ENCODE data around the gene ERMN.
A peak's percentile ranks its signal among the peaks of the same experiment; 100 is the strongest.
"Not testable (repeated sequence)": the region's sequence is repeated elsewhere in the genome, so short reads cannot be mapped to it uniquely, and the experiment has no call there.

Gene ERMN

DNA sequence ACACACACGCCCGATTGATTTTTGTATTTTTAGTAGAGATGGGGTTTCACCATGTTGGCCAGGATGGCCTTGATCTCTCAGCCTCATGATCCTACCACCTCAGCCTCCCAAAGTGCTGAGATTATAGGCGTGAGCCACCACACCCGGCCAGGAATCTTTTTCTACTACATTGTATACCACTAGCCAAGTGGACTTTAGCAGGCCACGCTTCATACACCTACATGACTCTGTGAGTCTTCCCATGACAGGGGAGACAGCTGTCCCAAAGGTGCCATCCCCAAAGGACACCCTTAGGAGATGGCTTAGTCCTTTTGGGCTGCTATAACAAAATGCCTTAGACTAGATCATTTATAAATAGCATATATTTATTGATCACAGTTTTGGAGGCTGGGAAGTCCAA lies 32.8 kb downstream of the ERMN start:
- no peak for DNase-seq (ENCODE audit: low spot score)

DNA sequence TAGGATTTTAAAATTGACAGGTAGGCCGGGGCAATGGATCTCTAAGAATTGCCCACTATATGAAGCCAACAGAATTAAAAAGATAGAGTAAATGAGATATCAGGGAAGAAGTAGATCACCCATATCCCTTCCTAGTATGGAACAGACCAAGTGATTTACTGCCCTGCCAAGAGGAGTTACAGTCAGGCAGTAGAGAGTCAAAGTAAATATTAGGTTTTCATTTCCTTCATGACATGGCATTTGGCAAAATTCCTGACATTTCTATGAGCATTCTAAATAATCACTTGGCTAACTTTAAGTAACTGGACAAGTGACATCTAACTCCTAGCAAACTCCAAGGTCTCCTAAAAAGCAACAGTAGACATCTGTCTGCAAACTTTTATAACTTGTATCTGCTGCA lies 34.6 kb downstream of the ERMN start:
- peak; percentile 57 for DNase-seq (ENCODE audit: low spot score)

DNA sequence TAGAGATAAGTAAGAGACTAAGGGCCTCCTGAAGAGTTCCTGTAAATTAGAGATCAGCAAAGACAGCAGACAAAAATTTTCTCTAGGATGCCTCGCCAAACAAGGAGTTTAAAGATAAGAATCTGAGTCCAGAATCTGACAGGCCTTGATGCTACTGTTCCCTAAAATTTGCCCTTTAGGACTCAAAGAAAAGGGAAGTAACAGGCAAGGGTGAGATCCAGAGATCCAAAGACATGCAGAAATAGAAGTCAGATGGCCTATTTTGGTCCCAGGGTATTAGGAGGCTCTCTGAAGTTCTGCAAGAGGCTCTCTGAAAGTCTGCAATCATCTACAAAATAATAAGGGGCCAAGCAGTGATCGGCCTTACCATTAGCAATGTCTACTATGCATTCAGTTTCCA lies 35.1 kb downstream of the ERMN start:
- no peak for DNase-seq (ENCODE audit: low spot score)

DNA sequence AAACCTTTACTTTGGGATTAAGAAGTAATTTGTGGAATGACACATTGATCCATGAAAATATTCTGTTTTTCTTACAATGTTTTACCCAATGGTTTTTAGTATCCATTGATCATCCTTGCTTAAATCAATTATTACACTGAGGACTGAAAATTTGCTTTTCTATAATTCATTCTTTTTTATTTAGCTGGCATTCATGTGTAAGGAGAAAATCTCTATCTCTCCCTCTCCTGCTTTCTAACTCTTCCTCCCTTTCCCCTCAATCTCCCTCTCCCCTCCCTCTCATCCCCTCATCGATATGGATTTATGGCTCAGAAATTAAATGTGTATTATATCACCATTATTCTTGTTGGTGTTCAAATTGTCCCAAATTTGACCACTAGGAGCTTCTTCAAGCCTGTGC lies 38.5 kb downstream of the ERMN start:
- no peak for DNase-seq (ENCODE audit: low spot score)

DNA sequence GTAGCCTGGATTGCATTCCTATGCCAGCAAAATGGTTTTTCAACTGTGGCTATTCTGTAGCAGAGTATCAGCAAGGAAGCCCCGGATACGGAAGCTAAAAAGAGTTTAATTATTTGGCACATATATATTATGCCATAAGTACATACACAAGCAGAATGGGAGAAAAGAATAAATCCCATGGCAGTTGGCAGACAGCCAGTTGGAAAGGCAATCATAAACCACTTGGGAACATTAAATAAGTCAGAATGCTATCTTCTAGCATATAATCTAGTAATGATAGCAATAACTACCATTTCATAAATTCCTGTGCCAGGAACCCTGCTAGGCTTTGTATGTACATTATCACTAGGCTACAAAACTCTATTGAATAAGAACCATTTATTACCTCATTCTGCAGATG lies 42.2 kb downstream of the ERMN start:
- no peak for DNase-seq (ENCODE audit: low spot score)

DNA sequence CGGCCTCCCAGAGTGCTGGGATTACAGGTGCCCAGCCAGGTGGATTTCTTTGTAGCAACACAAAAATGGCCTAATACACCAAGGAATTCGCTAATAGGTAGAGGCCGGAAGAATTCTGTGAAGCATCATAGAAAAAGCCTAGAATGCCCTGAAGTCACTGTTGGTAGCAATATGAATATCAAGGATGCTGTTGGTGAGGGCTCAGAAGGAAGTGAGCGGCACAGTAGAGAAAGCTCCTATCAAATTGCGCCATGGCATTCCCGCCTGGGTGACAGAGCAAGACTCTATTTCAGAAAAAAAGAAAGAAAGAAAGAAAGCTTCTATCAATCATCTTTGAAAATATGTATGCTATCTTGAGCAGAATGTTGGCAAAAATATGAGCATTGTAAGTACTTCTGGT lies 44.3 kb downstream of the ERMN start:
- no peak for DNase-seq (ENCODE audit: low spot score)

DNA sequence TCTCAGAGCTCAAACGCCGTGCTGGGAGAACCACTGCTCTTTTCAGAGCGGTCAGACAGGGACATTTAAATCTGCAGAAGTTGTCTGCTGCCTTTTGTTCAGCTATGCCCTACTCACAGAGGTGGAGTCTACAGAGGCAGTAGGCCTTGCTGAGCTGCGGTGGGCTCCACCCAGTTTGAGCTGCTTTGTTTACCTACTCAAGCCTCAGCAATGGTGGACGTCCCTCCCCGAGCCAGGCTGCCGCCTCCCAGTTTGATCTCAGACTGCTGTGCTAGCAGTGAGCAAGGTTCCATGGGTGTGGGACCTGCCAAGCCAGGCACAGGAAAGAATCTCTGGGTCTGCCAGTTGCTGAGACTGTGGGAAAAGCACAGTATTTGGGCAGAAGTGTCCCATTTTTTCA lies 46.3 kb downstream of the ERMN start:
- not testable (repeated sequence) for DNase-seq (ENCODE audit: low spot score)

DNA sequence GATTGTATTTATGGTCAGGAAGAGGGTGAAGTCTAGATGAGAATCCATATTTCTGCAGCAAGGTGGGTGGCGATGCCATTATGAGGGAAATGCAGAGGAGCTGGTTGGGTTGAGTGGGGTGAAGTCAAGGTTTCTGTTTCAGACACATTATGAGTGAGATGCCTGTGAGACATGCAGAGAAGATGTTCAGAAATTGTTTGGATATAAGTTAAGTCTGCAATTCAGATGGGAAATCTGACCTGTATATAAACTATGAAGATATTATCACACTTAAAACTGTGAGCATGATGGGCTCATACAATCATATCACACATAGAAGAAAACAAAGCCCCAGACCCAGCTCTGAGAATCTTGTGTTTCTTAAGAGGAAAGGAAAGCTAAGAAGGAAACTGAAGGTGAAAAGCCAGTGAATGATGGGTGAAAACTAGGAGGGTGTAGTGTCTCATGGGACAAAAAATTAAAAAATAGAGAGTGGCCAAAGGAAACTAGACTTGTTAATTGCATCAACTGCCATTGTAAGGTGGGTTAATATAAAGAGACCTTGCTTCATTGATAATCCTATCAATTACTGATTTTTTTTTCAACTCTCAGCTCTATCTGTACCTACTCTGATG lies 53.9 kb downstream of the ERMN start:
- DNase-seq (ENCODE audit: low spot score) = no peak

DNA sequence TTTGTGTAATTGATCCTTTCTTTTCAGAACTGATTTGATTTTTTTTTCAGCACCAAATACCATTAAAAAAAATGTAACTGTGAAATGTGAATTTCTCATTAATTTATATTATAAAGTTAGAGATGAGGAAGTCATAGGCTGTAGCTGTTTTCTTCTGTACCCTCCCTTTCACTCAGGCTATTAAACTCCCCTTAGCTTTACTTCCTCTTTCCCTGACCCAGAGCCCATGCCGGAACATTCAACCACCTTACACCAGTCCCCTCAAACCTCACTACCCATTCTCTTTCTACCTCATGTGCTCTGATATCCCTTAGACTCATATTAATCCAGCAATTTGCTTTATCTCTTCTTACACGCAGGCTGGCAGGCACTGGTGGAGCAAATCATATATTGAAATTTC lies 55.7 kb downstream of the ERMN start:
- no peak for DNase-seq (ENCODE audit: low spot score)

DNA sequence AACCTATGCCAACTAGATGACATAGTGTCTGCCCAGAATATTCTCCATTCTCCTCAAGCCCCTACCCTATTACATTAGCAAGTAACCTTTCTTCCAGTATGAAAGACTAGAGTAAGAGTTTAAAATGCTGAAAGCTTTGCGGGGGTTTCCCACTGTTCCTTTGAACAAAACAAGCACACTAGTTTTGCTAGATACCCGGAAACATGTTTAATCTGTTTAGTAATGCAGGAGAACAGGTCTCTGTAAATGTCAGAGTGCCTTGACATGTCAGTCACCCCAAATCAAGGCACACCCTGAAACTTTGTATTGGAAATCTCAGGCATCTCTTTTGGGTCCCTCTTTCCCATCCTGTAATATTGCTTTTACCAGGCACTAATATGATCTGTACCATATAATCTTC lies 56.6 kb downstream of the ERMN start:
- no peak for DNase-seq (ENCODE audit: low spot score)

All from kidney tubule cell (primary cell).